Mesothelial cell of epicardium (in vitro differentiated cells): Measurements from ENCODE around the gene MAPK8IP2. TPM values are rescaled to one million over a fixed set of nuclear protein-coding genes. Genes with fewer than 3 reads are reported as not detected.
A peak's percentile ranks its signal among the peaks of the same experiment; 100 is the strongest.

ENCODE experiments used
- DNase-seq, 2 experiments: peaks; one replicate each; pipeline ENCODE4 v3.0.0; 2021; ENCODE audit warnings: low spot score in 2 of 2; ENCODE audit not compliant: unreplicated experiment in 2 of 2
- H3K27ac Mint-ChIP-seq: 2 replicates; pipeline ENCODE4 v1.8.0; 2021; ENCODE audit warnings: mixed read lengths
- H3K27me3 Mint-ChIP-seq: 2 replicates; pipeline ENCODE4 v1.8.0; 2021; ENCODE audit warnings: low read depth, mixed read lengths
- H3K36me3 Mint-ChIP-seq: 2 replicates; pipeline ENCODE4 v1.8.0; 2021; ENCODE audit warnings: mixed read lengths
- H3K4me1 Mint-ChIP-seq: 2 replicates; pipeline ENCODE4 v1.8.0; 2021; ENCODE audit warnings: mixed read lengths
- H3K4me3 Mint-ChIP-seq: 2 replicates; pipeline ENCODE4 v1.8.0; 2021; ENCODE audit warnings: mild to moderate bottlenecking, moderate library complexity, mixed read lengths
- H3K9me3 Mint-ChIP-seq: 2 replicates; pipeline ENCODE4 v1.8.0; 2021; ENCODE audit warnings: mixed read lengths
- CTCF ChIP-seq: fragments of 200-600 bp; sonication (generic); IDR thresholded peaks from one replicate; pipeline ENCODE4 v1.5.0; 2021; ENCODE audit warnings: antibody characterized with exemption; ENCODE audit not compliant: unreplicated experiment
- total RNA-seq: library from RNA; stranded (reverse); gene quantifications from 3 replicates; pipeline ENCODE4 v1.2.1, GENCODE V29; 2021

MAPK8IP2 gene
- total RNA-seq = 2.8 to 3.2 TPM (median 2.8 TPM) in 3 replicates

- peaks cover 8% of the 10 kb centered on the region for H3K36me3 Mint-ChIP-seq
- no peak within 1 kb of the TSS for H3K27ac Mint-ChIP-seq
- peaks cover 41% of the 10 kb centered on the region for H3K27me3 Mint-ChIP-seq
- DNase-seq = no peak
- H3K9me3 Mint-ChIP-seq = no peaks in the 10 kb centered on the region
- TF ChIP-seq CTCF = no peak
- peaks cover 7% of the 10 kb centered on the region for H3K4me1 Mint-ChIP-seq
- H3K4me3 Mint-ChIP-seq = peak within 1 kb of the TSS; percentile 66
Measured at GRCh38 chr22:50600538-50600937, at the start of gene MAPK8IP2. TSS of gene MAPK8IP2 (plus strand) at chr22:50600793. CDS start at chr22:50600819, 26 bp downstream.

GRCh38 chr22:50551160-50551752 lies 49.3 kb upstream of the MAPK8IP2 start:
- Mint-ChIP-seq H3K4me1 (peaks cover 2% of the 10 kb centered on the region), H3K9me3 (no peaks in the 10 kb centered on the region), H3K27ac (no peak overlapping the region), H3K27me3 (peaks cover 3% of the 10 kb centered on the region), H3K4me3 (no peak overlapping the region), H3K36me3 (no peaks in the 10 kb centered on the region)
- DNase-seq = no peak
- no peak for TF ChIP-seq CTCF

GRCh38 chr22:50553310-50553709 lies 47.3 kb upstream of the MAPK8IP2 start:
- no peak for TF ChIP-seq CTCF

GRCh38 chr22:50556703-50557102 lies 43.9 kb upstream of the MAPK8IP2 start:
- Mint-ChIP-seq H3K36me3 (no peaks in the 10 kb centered on the region), H3K27ac (no peak overlapping the region), H3K27me3 (peaks cover 8% of the 10 kb centered on the region), H3K4me3 (no peak overlapping the region), H3K4me1 (peaks cover 2% of the 10 kb centered on the region), H3K9me3 (no peaks in the 10 kb centered on the region)
- TF ChIP-seq CTCF = no peak
- no peak for DNase-seq

More at GRCh38 chr22:50553310-50553709, 47.3 kb upstream of the MAPK8IP2 start:
- no peak for DNase-seq
- H3K9me3 Mint-ChIP-seq = no peaks in the 10 kb centered on the region
- no peak overlapping the region for H3K27ac Mint-ChIP-seq
- H3K27me3 Mint-ChIP-seq = peaks cover 3% of the 10 kb centered on the region
- no peaks in the 10 kb centered on the region for H3K36me3 Mint-ChIP-seq
- H3K4me1 Mint-ChIP-seq = peaks cover 2% of the 10 kb centered on the region
- no peak overlapping the region for H3K4me3 Mint-ChIP-seq

- Mint-ChIP-seq H3K36me3 (no peaks in the 10 kb centered on the region), H3K9me3 (no peaks in the 10 kb centered on the region), H3K4me1 (peaks cover 12% of the 10 kb centered on the region), H3K27ac (no peak overlapping the region), H3K4me3 (no peak overlapping the region), H3K27me3 (peaks cover 8% of the 10 kb centered on the region)
- no peak for TF ChIP-seq CTCF
- DNase-seq = no peak
Measured at GRCh38 chr22:50560034-50560433, 40.6 kb upstream of the MAPK8IP2 start.
